ENCODE results near the gene SNX12. TPM values are rescaled to one million over a fixed set of nuclear protein-coding genes. Genes with fewer than 3 reads are reported as not detected.
A peak's percentile ranks its signal among the peaks of the same experiment; 100 is the strongest.

The SNX12 gene
- total RNA-seq, 1 experiment from 2014 or later = 105 TPM

- H3K36me3 ChIP-seq = no peaks in the 10 kb centered on the region
- H3K9me3 ChIP-seq (replicated peaks) = no peaks in the 10 kb centered on the region
- no peak overlapping the region for H3K27ac ChIP-seq
- DNase-seq = no peak
- peaks cover 31% of the 10 kb centered on the region for H3K4me1 ChIP-seq
- H3K4me3 ChIP-seq = no peak overlapping the region
- H3K27me3 ChIP-seq = no peaks in the 10 kb centered on the region
Measured at GRCh38 chrX:71098951-71099506, 30.9 kb upstream of the SNX12 start.

GRCh38 chrX:71098302-71098701 lies 30.2 kb upstream of the SNX12 start:
- Histone ChIP-seq H3K27ac (no peak overlapping the region), H3K4me1 (peaks cover 28% of the 10 kb centered on the region), H3K27me3 (no peaks in the 10 kb centered on the region), H3K4me3 (no peak overlapping the region), H3K36me3 (no peaks in the 10 kb centered on the region), H3K9me3 (replicated peaks) (no peaks in the 10 kb centered on the region)
- peak; percentile 71 to 84 for DNase-seq

- Histone ChIP-seq H3K4me3 (peak overlapping the region; percentile 62), H3K27ac (no peak overlapping the region), H3K36me3 (no peaks in the 10 kb centered on the region), H3K9me3 (replicated peaks) (no peaks in the 10 kb centered on the region), H3K4me1 (peaks cover 16% of the 10 kb centered on the region), H3K27me3 (no peaks in the 10 kb centered on the region)
- no peak for DNase-seq
Measured at GRCh38 chrX:71096760-71097032, 28.6 kb upstream of the SNX12 start.

- Histone ChIP-seq H3K27ac (no peak overlapping the region), H3K9me3 (replicated peaks) (no peaks in the 10 kb centered on the region), H3K36me3 (no peaks in the 10 kb centered on the region), H3K27me3 (no peaks in the 10 kb centered on the region), H3K4me3 (peak overlapping the region; percentile 62), H3K4me1 (peaks cover 12% of the 10 kb centered on the region)
- peak in 1 of 2 experiments; percentile 76 for DNase-seq
Measured at GRCh38 chrX:71095981-71096759, 28.0 kb upstream of the SNX12 start.

- peak; percentile 93 for DNase-seq
Measured at GRCh38 chrX:71095555-71095980, 27.4 kb upstream of the SNX12 start, which contains the start of gene FOXO4. FOXO4 (plus strand) TSS chrX:71095851; CDS start chrX:71096529, 678 bp downstream.

GRCh38 chrX:71095033-71095432 lies 26.9 kb upstream of the SNX12 start:
- H3K27me3 ChIP-seq = no peaks in the 10 kb centered on the region
- no peak for DNase-seq
- peaks cover 12% of the 10 kb centered on the region for H3K4me1 ChIP-seq
- no peaks in the 10 kb centered on the region for H3K9me3 ChIP-seq (replicated peaks)
- H3K27ac ChIP-seq = no peak overlapping the region
- peak overlapping the region; percentile 62 for H3K4me3 ChIP-seq
- H3K36me3 ChIP-seq = no peaks in the 10 kb centered on the region

More at GRCh38 chrX:71095555-71095980, 27.4 kb upstream of the SNX12 start, which contains the start of gene FOXO4:
- no peaks in the 10 kb centered on the region for H3K9me3 ChIP-seq (replicated peaks)
- peak within 1 kb of the TSS; percentile 22; the same call in 1 of the 2 replicates for H3K27ac ChIP-seq
- no peaks in the 10 kb centered on the region for H3K36me3 ChIP-seq
- peaks cover 12% of the 10 kb centered on the region for H3K4me1 ChIP-seq
- no peaks in the 10 kb centered on the region for H3K27me3 ChIP-seq
- peak within 1 kb of the TSS; percentile 62 for H3K4me3 ChIP-seq

- no peaks in the 10 kb centered on the region for H3K9me3 ChIP-seq (replicated peaks)
- DNase-seq = no peak
- no peaks in the 10 kb centered on the region for H3K27me3 ChIP-seq
- no peaks in the 10 kb centered on the region for H3K4me1 ChIP-seq
- no peaks in the 10 kb centered on the region for H3K36me3 ChIP-seq
- H3K27ac ChIP-seq = no peak overlapping the region
- no peak overlapping the region for H3K4me3 ChIP-seq
Measured at GRCh38 chrX:71091263-71091662, 23.1 kb upstream of the SNX12 start.

- no peaks in the 10 kb centered on the region for H3K9me3 ChIP-seq (replicated peaks)
- no peaks in the 10 kb centered on the region for H3K36me3 ChIP-seq
- no peak overlapping the region for H3K4me3 ChIP-seq
- no peak for DNase-seq
- no peak overlapping the region for H3K27ac ChIP-seq
- no peaks in the 10 kb centered on the region for H3K27me3 ChIP-seq
- H3K4me1 ChIP-seq = peaks cover 10% of the 10 kb centered on the region
Measured at GRCh38 chrX:71085900-71086299, 17.8 kb upstream of the SNX12 start.

- H3K27me3 ChIP-seq = no peaks in the 10 kb centered on the region
- no peak for DNase-seq
- H3K4me1 ChIP-seq = peaks cover 10% of the 10 kb centered on the region
- H3K9me3 ChIP-seq (replicated peaks) = no peaks in the 10 kb centered on the region
- no peak overlapping the region for H3K4me3 ChIP-seq
- H3K27ac ChIP-seq = no peak overlapping the region
- H3K36me3 ChIP-seq = no peaks in the 10 kb centered on the region
Measured at GRCh38 chrX:71082822-71083221, 14.7 kb upstream of the SNX12 start.

- no peak overlapping the region for H3K4me3 ChIP-seq
- H3K27me3 ChIP-seq = no peaks in the 10 kb centered on the region
- H3K9me3 ChIP-seq (replicated peaks) = no peaks in the 10 kb centered on the region
- H3K36me3 ChIP-seq = no peaks in the 10 kb centered on the region
- no peak for DNase-seq
- peaks cover 10% of the 10 kb centered on the region for H3K4me1 ChIP-seq
- H3K27ac ChIP-seq = no peak overlapping the region
Measured at GRCh38 chrX:71082124-71082647, 14.1 kb upstream of the SNX12 start.

- Histone ChIP-seq H3K27ac (no peak overlapping the region), H3K27me3 (no peaks in the 10 kb centered on the region)
- peak in 1 of 2 experiments; percentile 57 for DNase-seq
Measured at GRCh38 chrX:71081330-71082123, 13.4 kb upstream of the SNX12 start.

GRCh38 chrX:71070531-71070930 lies 2.4 kb upstream of the SNX12 start:
- Histone ChIP-seq H3K36me3 (no peaks in the 10 kb centered on the region), H3K4me3 (no peak overlapping the region), H3K27ac (no peak overlapping the region), H3K4me1 (no peaks in the 10 kb centered on the region), H3K9me3 (replicated peaks) (no peaks in the 10 kb centered on the region), H3K27me3 (no peaks in the 10 kb centered on the region)
- no peak for DNase-seq

More at GRCh38 chrX:71081330-71082123, 13.4 kb upstream of the SNX12 start:
- no peak overlapping the region for H3K4me3 ChIP-seq
- H3K36me3 ChIP-seq = no peaks in the 10 kb centered on the region
- no peaks in the 10 kb centered on the region for H3K9me3 ChIP-seq (replicated peaks)
- H3K4me1 ChIP-seq = peaks cover 10% of the 10 kb centered on the region

GRCh38 chrX:71067712-71068043 lies 456 bp downstream of the SNX12 start:
- no peaks in the 10 kb centered on the region for H3K9me3 ChIP-seq (replicated peaks)
- no peak for DNase-seq
- H3K36me3 ChIP-seq = peaks cover 15% of the 10 kb centered on the region
- H3K4me1 ChIP-seq = no peaks in the 10 kb centered on the region
- H3K27me3 ChIP-seq = no peaks in the 10 kb centered on the region
- H3K4me3 ChIP-seq = peak overlapping the region; percentile 84
- peak overlapping the region; percentile 87 for H3K27ac ChIP-seq

- H3K27ac ChIP-seq = peak overlapping the region; percentile 87
- H3K36me3 ChIP-seq = peaks cover 18% of the 10 kb centered on the region
- H3K27me3 ChIP-seq = no peaks in the 10 kb centered on the region
- H3K4me3 ChIP-seq = peak overlapping the region; percentile 84
- no peaks in the 10 kb centered on the region for H3K4me1 ChIP-seq
- H3K9me3 ChIP-seq (replicated peaks) = no peaks in the 10 kb centered on the region
- no peak for DNase-seq
Measured at GRCh38 chrX:71067089-71067488, 1.0 kb downstream of the SNX12 start.

- Histone ChIP-seq H3K27me3 (no peaks in the 10 kb centered on the region), H3K36me3 (peaks cover 48% of the 10 kb centered on the region), H3K4me1 (peaks cover 4% of the 10 kb centered on the region; the same call in 1 of the 2 replicates), H3K4me3 (no peak overlapping the region), H3K27ac (no peak overlapping the region), H3K9me3 (replicated peaks) (no peaks in the 10 kb centered on the region)
- no peak for DNase-seq
Measured at GRCh38 chrX:71060127-71060526, 8.0 kb downstream of the SNX12 start.

All from SJCRH30 (cell line).